ENCODE results near the gene PGAM4.
"Not testable (repeated sequence)": the region's sequence is repeated elsewhere in the genome, so short reads cannot be mapped to it uniquely, and the experiment has no call there.

PGAM4 gene

GRCh38 chrX:77924320-77924859, 45.0 kb downstream of the PGAM4 start:
- DNase-seq (ENCODE audit: low read depth) = no peak

GRCh38 chrX:77922787-77923186, 46.7 kb downstream of the PGAM4 start:
- DNase-seq (ENCODE audit: low read depth) = no peak

- not testable (repeated sequence) for DNase-seq (ENCODE audit: low read depth)
Observed at GRCh38 chrX:77919370-77919769, 50.1 kb downstream of the PGAM4 start.

- no peak for DNase-seq (ENCODE audit: low read depth)
Observed at GRCh38 chrX:77918568-77918967, 50.9 kb downstream of the PGAM4 start.
